H1 (cell line): ENCODE data around the gene ZHX3. TPM values are rescaled to one million over a fixed set of nuclear protein-coding genes. Genes with fewer than 3 reads are reported as not detected.

ENCODE experiments used
- CTCF ChIA-PET: fragments of 300-600 bp; sonication (Branson Sonifier 250); formaldehyde crosslinking; loops from one replicate; lab custom pipeline; 2021; ENCODE audit not compliant: partially characterized antibody; lab: Charles Lee
- POLR2A ChIA-PET: fragments of 300-600 bp; sonication (Branson Sonifier 250); formaldehyde crosslinking; loops from one replicate; lab custom pipeline; 2021; ENCODE audit warnings: inconsistent platforms; ENCODE audit not compliant: partially characterized antibody; lab: Charles Lee
- DNase-seq, 2 experiments: peaks; one replicate each; pipeline versions ENCODE4 v3.0.0 to v3.0.0-alpha.2; 2010 to 2022; ENCODE audit warnings: low spot score in 2 of 2, low read depth in 1 of 2, mixed read lengths in 1 of 2
- FAIRE-seq: peaks from 2 replicates; lab custom pipeline; 2011; peaks lifted over from hg19 to GRCh38; lab: Jason Lieb, UNC
- H2AFZ ChIP-seq: 2 replicates; pipeline ENCODE4 v1.8.1; 2012; ENCODE audit warnings: low read length, inconsistent platforms
- H2AK5ac ChIP-seq: 2 replicates; pipeline ENCODE4 v1.6.1; 2013; ENCODE audit warnings: low read depth, low read length
- H2BK120ac ChIP-seq: replicated peaks from 2 replicates; pipeline ENCODE3; 2013; ENCODE audit warnings: low read depth, low read length, inconsistent platforms
- H2BK12ac ChIP-seq: 2 replicates; pipeline ENCODE4 v1.6.1; 2013; ENCODE audit warnings: low read depth, low read length
- H2BK15ac ChIP-seq: 2 replicates; pipeline ENCODE4 v1.6.1; 2013; ENCODE audit warnings: low read length
- H2BK20ac ChIP-seq: 2 replicates; pipeline ENCODE4 v1.6.1; 2013; ENCODE audit warnings: low read length
- H2BK5ac ChIP-seq: 2 replicates; pipeline ENCODE4 v1.6.1; 2013; ENCODE audit warnings: low read depth, low read length
- H3K14ac ChIP-seq: 2 replicates; pipeline ENCODE4 v1.6.1; 2013; ENCODE audit warnings: inconsistent platforms; ENCODE audit not compliant: insufficient read length
- H3K18ac ChIP-seq: 2 replicates; pipeline ENCODE4 v1.6.1; 2013; ENCODE audit warnings: low read length; ENCODE audit errors: extremely low read depth
- H3K23ac ChIP-seq: 2 replicates; pipeline ENCODE4 v1.6.1; 2013; ENCODE audit warnings: inconsistent platforms; ENCODE audit not compliant: insufficient read length
- H3K23me2 ChIP-seq: 2 replicates; pipeline ENCODE4 v1.6.1; 2013; ENCODE audit warnings: low read depth, low read length
- H3K27ac ChIP-seq: 2 replicates; pipeline ENCODE4 v1.6.1; 2011; ENCODE audit warnings: low read depth, low read length, inconsistent platforms
- H3K27me3 ChIP-seq, 4 experiments: replicated peaks in 1 of 4; 1 replicate in 1 of 4; 2 replicates in 3 of 4; pipeline versions ENCODE4 v1.6.1 to v1.8.1; 2011 to 2013; ENCODE audit warnings: low read length in 3 of 4, mild to moderate bottlenecking in 3 of 4, inconsistent platforms in 2 of 4, mixed read lengths in 2 of 4, moderate library complexity in 1 of 4; ENCODE audit not compliant: control insufficient read depth in 3 of 4, insufficient read depth in 3 of 4; ENCODE audit errors: extremely low read depth in 1 of 4
- H3K36me3 ChIP-seq, 4 experiments: 2 replicates each; pipeline versions ENCODE4 v1.6.1 to v1.8.1; 2011 to 2013; ENCODE audit warnings: mild to moderate bottlenecking in 4 of 4, low read length in 3 of 4, moderate library complexity in 2 of 4, control low read depth in 1 of 4, inconsistent platforms in 1 of 4; ENCODE audit not compliant: insufficient read depth in 4 of 4, control insufficient read depth in 2 of 4
- H3K4ac ChIP-seq: replicated peaks from 2 replicates; pipeline ENCODE3; 2013; ENCODE audit warnings: low read length, low read depth, mixed read lengths, inconsistent platforms; ENCODE audit not compliant: insufficient read length
- H3K4me1 ChIP-seq, 4 experiments: replicated peaks in 1 of 4; 1 replicate in 1 of 4; 2 replicates in 3 of 4; pipeline versions ENCODE4 v1.6.1 to v1.8.1; 2011 to 2013; ENCODE audit warnings: low read length in 3 of 4, inconsistent platforms in 2 of 4, mixed read lengths in 1 of 4; ENCODE audit not compliant: insufficient read depth in 4 of 4, control insufficient read depth in 3 of 4
- H3K4me2 ChIP-seq, 2 experiments: 2 replicates each; pipeline versions ENCODE4 v1.6.1 to v1.8.1; 2011 to 2013; ENCODE audit warnings: low read depth in 2 of 2, low read length in 2 of 2, control low read depth in 1 of 2, inconsistent platforms in 1 of 2, mild to moderate bottlenecking in 1 of 2; ENCODE audit not compliant: insufficient read depth in 1 of 2
- H3K4me3 ChIP-seq, 4 experiments: fragments of 200-600, 300-600 bp in 1 of 4; sonication (generic), shearing (Covaris generic), sonication (Bioruptor Twin) in 1 of 4; 2 replicates each; pipeline versions ENCODE4 v1.5.1 to v1.8.1; 2011 to 2016; ENCODE audit warnings: low read length in 4 of 4, low read depth in 3 of 4, control low read depth in 2 of 4, inconsistent platforms in 2 of 4, mild to moderate bottlenecking in 2 of 4, mixed read lengths in 1 of 4, moderate library complexity in 1 of 4; ENCODE audit not compliant: insufficient read depth in 2 of 4; ENCODE audit errors: extremely low read depth in 1 of 4
- H3K56ac ChIP-seq: replicated peaks from 2 replicates; pipeline ENCODE3; 2013; ENCODE audit warnings: low read depth, mild to moderate bottlenecking, mixed read lengths, low read length, inconsistent platforms; ENCODE audit not compliant: insufficient read length
- H3K79me1 ChIP-seq: 2 replicates; pipeline ENCODE4 v1.6.1; 2013; ENCODE audit warnings: low read depth, low read length, control low read depth
- H3K79me2 ChIP-seq, 2 experiments: 2 replicates each; pipeline versions ENCODE4 v1.6.1 to v1.8.1; 2012 to 2013; ENCODE audit warnings: low read length in 2 of 2, mild to moderate bottlenecking in 2 of 2, inconsistent platforms in 1 of 2; ENCODE audit not compliant: insufficient read depth in 2 of 2, control insufficient read depth in 1 of 2
- H3K9ac ChIP-seq, 4 experiments: replicated peaks in 1 of 4; 1 replicate in 1 of 4; 2 replicates in 3 of 4; pipeline versions ENCODE4 v1.6.1 to v1.8.1; 2011 to 2013; ENCODE audit warnings: low read depth in 3 of 4, low read length in 3 of 4, control low read depth in 2 of 4, mild to moderate bottlenecking in 2 of 4, moderate library complexity in 2 of 4, inconsistent platforms in 1 of 4; ENCODE audit errors: extremely low read depth in 1 of 4
- H3K9me3 ChIP-seq, 2 experiments: 2 replicates each; pipeline versions ENCODE4 v1.6.1 to v1.8.1; 2012 to 2013; ENCODE audit warnings: mild to moderate bottlenecking in 2 of 2, moderate library complexity in 2 of 2, control low read depth in 1 of 2, inconsistent platforms in 1 of 2, low read depth in 1 of 2, low read length in 1 of 2, mixed read lengths in 1 of 2; ENCODE audit not compliant: insufficient read depth in 2 of 2
- H4K20me1 ChIP-seq, 2 experiments: replicated peaks in 1 of 2; 2 replicates each; pipeline versions ENCODE3 to v1.8.1; 2011 to 2013; ENCODE audit warnings: inconsistent platforms in 2 of 2, low read length in 2 of 2, mild to moderate bottlenecking in 1 of 2; ENCODE audit not compliant: insufficient read depth in 2 of 2, control insufficient read depth in 1 of 2
- H4K5ac ChIP-seq: 2 replicates; pipeline ENCODE4 v1.6.1; 2013; ENCODE audit warnings: low read length, low read depth, mixed read lengths, inconsistent platforms; ENCODE audit not compliant: insufficient read length
- H4K8ac ChIP-seq: 2 replicates; pipeline ENCODE4 v1.8.0; 2013; ENCODE audit warnings: mild to moderate bottlenecking, moderate library complexity, low read length, inconsistent platforms; ENCODE audit not compliant: insufficient read depth; ENCODE audit errors: extremely low read depth
- H4K91ac ChIP-seq: replicated peaks from 2 replicates; pipeline ENCODE3; 2013; ENCODE audit warnings: low read length, mixed read lengths, inconsistent platforms; ENCODE audit not compliant: insufficient read length
- KDM1A ChIP-seq: fragments of 200-600, 300-600 bp; sonication (generic); IDR thresholded peaks from 2 replicates; pipeline ENCODE4 v1.7.1; 2016; ENCODE audit warnings: mild to moderate bottlenecking, low read length, borderline replicate concordance
- PHF8 ChIP-seq: fragments of 200-600 bp; sonication (generic); conservative IDR thresholded peaks from 2 replicates; pipeline ENCODE4 v1.7.1; 2012; ENCODE audit warnings: low read depth, mild to moderate bottlenecking, inconsistent platforms, low read length, moderate library complexity
- POLR2AphosphoS5 ChIP-seq: IDR thresholded peaks from 2 replicates; pipeline ENCODE4 v1.6.1; 2011; ENCODE audit warnings: low read depth, low read length
- RFX5 ChIP-seq: IDR thresholded peaks from 2 replicates; pipeline ENCODE4 v1.6.1; 2011; ENCODE audit warnings: low read depth, low read length, improper control_type of control experiment, borderline replicate concordance
- SP2 ChIP-seq: IDR thresholded peaks from 2 replicates; pipeline ENCODE4 v1.6.1; 2012; ENCODE audit warnings: mild to moderate bottlenecking, low read length, inconsistent platforms
- TAF7 ChIP-seq: optimal IDR thresholded peaks from 2 replicates; pipeline ENCODE3; 2011; ENCODE audit warnings: low read depth, mild to moderate bottlenecking, inconsistent platforms, low read length, moderate library complexity, borderline replicate concordance
- USF2 ChIP-seq: IDR thresholded peaks from 2 replicates; pipeline ENCODE4 v1.6.1; 2011; ENCODE audit warnings: low read length, improper control_type of control experiment
- WGBS, 2 experiments: shearing (Covaris generic) in 1 of 2; methylation state at CpG; one replicate each; pipeline versions ENCODE4 v1.1.6 to v1.1.7; 2013 to 2015; ENCODE audit warnings: low lambda C conversion rate in 2 of 2, mixed read lengths in 2 of 2, inconsistent platforms in 1 of 2, low coverage in 1 of 2, missing lambda C conversion rate in 1 of 2; ENCODE audit not compliant: insufficient replicate concordance in 2 of 2, insufficient coverage in 1 of 2, insufficient read length in 1 of 2; ENCODE audit errors: extremely low coverage in 1 of 2, missing lambda C conversion rate in 1 of 2; 5-methylcytosine and 5-hydroxymethylcytosine counted together
- polyA plus RNA-seq, 7 experiments: library from polyadenylated mRNA; depleted of rRNA in 3 of 7; stranded (reverse) in 5 of 7; unstranded in 2 of 7; fragments of >200 nt in 5 of 7; fragments of 200-250 nt in 2 of 7; gene quantifications; 1 replicate in 5 of 7; 2 replicates in 1 of 7; 4 replicates in 1 of 7; pipeline versions ENCODE4 v1.2.1 to v1.2.3, GENCODE V29; 2011 to 2013; ENCODE audit warnings: missing spikeins in 2 of 7, mixed read lengths in 2 of 7
- total RNA-seq: library from RNA; stranded (reverse); fragmentation: NEBNext Ultra II Directional; extraction: Animal tissue kit (Norgen Biotek cat#: 25700); gene quantifications from 2 replicates; pipeline ENCODE4 v1.2.1, GENCODE V29; 2021

ZHX3 gene
- total and polyA plus RNA-seq, 2 of the 8 experiments (the other 6 are each of a cell fraction or from before 2014, with no cell fraction given) = 1.00 to 7.8 TPM

- H3K14ac ChIP-seq = no peak overlapping the region
- H3K4me2 ChIP-seq = no peak overlapping the region
- H3K27ac ChIP-seq = no peak overlapping the region
- no peak for TF ChIP-seq SP2
- TF ChIP-seq USF2 = no peak
- TF ChIP-seq KDM1A = no peak
- no peak for TF ChIP-seq PHF8
- no peak for TF ChIP-seq RFX5
- 0 out of 2 replicates have a peak, but pooled peaks have one; percentile 11 for TF ChIP-seq POLR2AphosphoS5
- TF ChIP-seq TAF7 = no peak
- no peaks in the 10 kb centered on the region for H3K23me2 ChIP-seq
- WGBS, 2 experiments = 87% methylated on average over 27 of the region's 27 CpGs; no CpG with 5 or more reads in 1 of the 2 experiments
- FAIRE-seq (no peak), DNase-seq (no peak)
- H3K36me3 ChIP-seq = peaks cover 60 to 85% (median 82%) of the 10 kb centered on the region in 4 experiments
- H4K5ac ChIP-seq = no peak overlapping the region
- no peak overlapping the region for H2BK20ac ChIP-seq
- no peak overlapping the region for H3K9ac ChIP-seq
- no peaks in the 10 kb centered on the region; a peak in 1 of 4 replicates for H3K79me2 ChIP-seq
- no peak overlapping the region for H3K56ac ChIP-seq
- no peak overlapping the region; the same call in 1 of the 2 replicates for H4K8ac ChIP-seq
- H2BK120ac ChIP-seq = no peak overlapping the region
- H3K4me1 ChIP-seq = no peaks in the 10 kb centered on the region; a peak in 1 of 7 replicates
- H2BK15ac ChIP-seq = no peak overlapping the region
- no peak overlapping the region for H2AK5ac ChIP-seq
- CTCF ChIA-PET = interaction anchor here (0.6 to 4.8 kb wide), 4 partner anchors 26 to 204 kb away, joined by 3 to 35 read pairs (median 10); partner anchors contain the start of gene LPIN3
- peaks cover 8 to 16% of the 10 kb centered on the region in 2 experiments for H4K20me1 ChIP-seq
- no peak overlapping the region for H4K91ac ChIP-seq
- H3K4me3 ChIP-seq = no peak overlapping the region
- no peak overlapping the region for H3K18ac ChIP-seq
- POLR2A ChIA-PET = interaction anchor here (0.9 to 6.1 kb wide), 4 partner anchors 14 to 31 kb away, joined by 3 to 23 read pairs (median 3); no protein-coding TSS in a partner anchor
- H3K9me3 ChIP-seq = no peaks in the 10 kb centered on the region
- H2BK5ac ChIP-seq = no peak overlapping the region; the same call in 1 of the 2 replicates
- H3K79me1 ChIP-seq = peaks cover 2% of the 10 kb centered on the region; the same call in 1 of the 2 replicates
- H3K27me3 ChIP-seq = no peaks in the 10 kb centered on the region
- no peak overlapping the region for H2BK12ac ChIP-seq
- no peak overlapping the region for H3K23ac ChIP-seq
- no peak overlapping the region for H3K4ac ChIP-seq
- no peak overlapping the region for H2AFZ ChIP-seq
Observed at GRCh38 chr20:41166201-41167117, 151.1 kb downstream of the ZHX3 start.
